Left cardiac atrium (tissue), 2 donors: Measurements from ENCODE around the gene TNFSF9. TPM values are rescaled to one million over a fixed set of nuclear protein-coding genes. Genes with fewer than 3 reads are reported as not detected.

Source experiments
- total RNA-seq, 2 donors: library from RNA; stranded (reverse); fragmentation: NEBNext Ultra II Directional; extraction: Animal tissue kit (Norgen Biotek cat#: 25700); gene quantifications; one replicate each; pipeline ENCODE4 v1.2.1, GENCODE V29; 2021
- donor health status: DM: no; HTN: yes; CAD: no; lungs with severe emphysema.
- donor health status: DM: yes; HTN: yes; CAD: no.

Gene TNFSF9
- total RNA-seq, 2 donors from 2014 or later = 0.29 to 0.71 TPM

Other genes starting within 250 kb of the TNFSF9 start
- gene ACER1, start 197.4 kb upstream of the TNFSF9 start, total RNA-seq = not detected
- 10 to 100 TPM; 65.7 to 71.7 TPM for gene CLPP, start 169.5 kb upstream of the TNFSF9 start, total RNA-seq
- gene ALKBH7, start 158.2 kb upstream of the TNFSF9 start, total RNA-seq = 100 to 1,000 TPM in 1 of 2 donors, 10 to 100 TPM in 1; 93.7 to 107 TPM
- 1 to 10 TPM in 1 of 2 donors, under 1 TPM in 1; 0.92 to 1.1 TPM for gene PSPN, start 155.1 kb upstream of the TNFSF9 start, total RNA-seq
- 10 to 100 TPM; 29.6 to 33.0 TPM for gene GTF2F1, start 137.9 kb upstream of the TNFSF9 start, total RNA-seq
- gene KHSRP, start 106.2 kb upstream of the TNFSF9 start, total RNA-seq = 100 to 1,000 TPM in 1 of 2 donors, 10 to 100 TPM in 1; 99.3 to 135 TPM
- under 1 TPM; 0.18 TPM for gene SLC25A41, start 97.3 kb upstream of the TNFSF9 start, total RNA-seq
- 10 to 100 TPM; 58.8 to 69.2 TPM for gene SLC25A23, start 71.2 kb upstream of the TNFSF9 start, total RNA-seq
- not detected for gene CRB3, start 66.8 kb upstream of the TNFSF9 start, total RNA-seq
- gene DENND1C, start 49.2 kb upstream of the TNFSF9 start, total RNA-seq = 1 to 10 TPM; 1.1 to 1.9 TPM
- gene TUBB4A, start 28.7 kb upstream of the TNFSF9 start, total RNA-seq = 1 to 10 TPM in 1 of 2 donors, under 1 TPM in 1; 0.94 to 4.2 TPM
- gene CD70, start 60.1 kb downstream of the TNFSF9 start, total RNA-seq = not detected
- gene TNFSF14, start 139.1 kb downstream of the TNFSF9 start, total RNA-seq = 1 to 10 TPM; 2.1 to 3.2 TPM
- 1,000 to 10,000 TPM in 1 of 2 donors, 100 to 1,000 TPM in 1; 373 to 1,073 TPM for gene C3, start 189.6 kb downstream of the TNFSF9 start, total RNA-seq
- gene GPR108, start 206.6 kb downstream of the TNFSF9 start, total RNA-seq = 10 to 100 TPM; 25.7 to 35.4 TPM
- 10 to 100 TPM; 67.5 to 74.0 TPM for gene TRIP10, start 208.7 kb downstream of the TNFSF9 start, total RNA-seq
- gene SH2D3A, start 236.4 kb downstream of the TNFSF9 start, total RNA-seq = under 1 TPM; 0.47 to 0.65 TPM
- 1 to 10 TPM; 3.9 to 7.4 TPM for gene VAV1, start 241.7 kb downstream of the TNFSF9 start, total RNA-seq